GM19438 (cell line): ENCODE results near the gene ADCY1.

ENCODE experiments used
- ATAC-seq: cut with Tn5 transposase; IDR thresholded peaks from one replicate; pipeline ENCODE4 v1.9.1; 2021; ENCODE audit warnings: low read depth; ENCODE audit not compliant: unreplicated experiment

Gene ADCY1

GRCh38 chr7:45623157-45623556 lies 49.0 kb downstream of the ADCY1 start:
- no peak for ATAC-seq

GRCh38 chr7:45623740-45624391 lies 49.7 kb downstream of the ADCY1 start:
- ATAC-seq: no peak

GRCh38 chr7:45624392-45624760 lies 50.2 kb downstream of the ADCY1 start:
- no peak for ATAC-seq

- ATAC-seq: no peak
These were observed 50.9 kb downstream of the ADCY1 start for GRCh38 chr7:45625067-45625466.

GRCh38 chr7:45625714-45626440 lies 51.7 kb downstream of the ADCY1 start:
- no peak for ATAC-seq

- ATAC-seq: no peak
These were observed 52.6 kb downstream of the ADCY1 start for GRCh38 chr7:45626441-45627430.

GRCh38 chr7:45627691-45628456 lies 53.7 kb downstream of the ADCY1 start:
- no peak for ATAC-seq

- no peak for ATAC-seq
These were observed 57.4 kb downstream of the ADCY1 start for GRCh38 chr7:45631569-45631968.

GRCh38 chr7:45636733-45637132 lies 62.6 kb downstream of the ADCY1 start:
- no peak for ATAC-seq

GRCh38 chr7:45638916-45639315 lies 64.7 kb downstream of the ADCY1 start:
- ATAC-seq: no peak

- ATAC-seq: no peak
These were observed 67.9 kb downstream of the ADCY1 start for GRCh38 chr7:45642044-45642443.

- ATAC-seq: no peak
These were observed 69.5 kb downstream of the ADCY1 start for GRCh38 chr7:45643630-45644029.

- no peak for ATAC-seq
These were observed 70.1 kb downstream of the ADCY1 start for GRCh38 chr7:45644237-45644636.

GRCh38 chr7:45645141-45645969 lies 71.2 kb downstream of the ADCY1 start:
- no peak for ATAC-seq

GRCh38 chr7:45646207-45646821 lies 72.1 kb downstream of the ADCY1 start:
- no peak for ATAC-seq

- ATAC-seq: no peak
These were observed 73.0 kb downstream of the ADCY1 start for GRCh38 chr7:45646996-45647825.

GRCh38 chr7:45647967-45648670 lies 74.0 kb downstream of the ADCY1 start:
- ATAC-seq: no peak

- ATAC-seq: no peak
These were observed 74.5 kb downstream of the ADCY1 start for GRCh38 chr7:45648671-45648995.
